GM13977 (cell line): ENCODE measurements around the gene CCT3.
"Not testable (repeated sequence)": the region's sequence is repeated elsewhere in the genome, so short reads cannot be mapped to it uniquely, and the experiment has no call there.

ENCODE experiments used
- DNase-seq: peaks from one replicate; pipeline ENCODE4 v3.0.0; 2012; ENCODE audit warnings: low spot score
- in situ Hi-C: fragments of 300-500 bp; cut with MboI; formaldehyde crosslinking; loops from one replicate; pipeline ENCODE4 v1.12.0; 2022; ENCODE audit warnings: low sequenced_read_pairs, low pct_unique_long_range_greater_than_20kb, mixed read lengths, inconsistent platforms; ENCODE audit not compliant: unreplicated experiment
- TF ChIP-seq, protein P1 (sequence below): IDR thresholded peaks from 2 replicates; pipeline ENCODE4 v1.5.1; 2012; ENCODE audit warnings: mild to moderate bottlenecking, control low read depth; ENCODE audit not compliant: insufficient read depth; ENCODE audit errors: extremely low read depth, missing control alignments

Gene CCT3

DNA sequence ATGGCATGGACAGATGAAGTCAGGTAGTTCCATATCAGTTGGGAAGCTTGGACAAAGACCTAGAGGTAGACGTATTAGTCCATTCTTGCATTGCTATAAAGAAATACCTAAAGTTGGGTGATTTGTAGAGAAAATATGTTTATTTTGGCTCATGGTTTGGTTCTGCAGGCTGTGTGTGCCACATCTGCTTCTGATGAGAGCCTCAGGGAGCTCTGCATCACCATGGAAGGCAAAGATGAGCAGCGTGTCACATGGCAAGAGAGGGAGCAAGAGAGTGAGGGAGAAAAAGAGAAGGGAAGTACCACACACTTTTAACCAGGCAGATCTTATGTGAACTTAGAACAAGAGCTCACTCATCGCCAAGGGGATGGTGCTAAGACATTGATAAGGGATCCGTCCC lies 9.2 kb upstream of the CCT3 start:
- no peak for DNase-seq
- in situ Hi-C loops = no loop called here

DNA sequence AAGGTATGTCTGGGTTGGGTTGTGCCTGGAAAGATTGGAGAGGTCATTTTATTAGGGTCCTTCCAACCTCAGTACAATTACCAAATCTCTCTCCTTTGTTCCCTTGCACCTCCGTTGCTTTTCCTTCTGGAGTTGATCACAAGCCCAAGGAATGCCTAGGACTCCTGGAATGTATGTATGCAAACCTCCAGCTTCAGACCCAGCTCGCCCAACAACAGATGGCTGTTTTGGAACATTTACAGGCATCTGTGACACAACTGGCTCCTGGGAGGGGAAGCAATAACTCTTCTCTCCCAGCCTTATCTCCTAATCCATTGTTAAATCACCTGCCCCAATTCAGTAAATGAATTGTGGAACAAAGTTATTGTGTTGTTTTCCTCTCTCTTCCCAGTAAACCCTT lies 8.5 kb upstream of the CCT3 start:
- in situ Hi-C loops = no loop called here
- TF ChIP-seq, protein P1, sequence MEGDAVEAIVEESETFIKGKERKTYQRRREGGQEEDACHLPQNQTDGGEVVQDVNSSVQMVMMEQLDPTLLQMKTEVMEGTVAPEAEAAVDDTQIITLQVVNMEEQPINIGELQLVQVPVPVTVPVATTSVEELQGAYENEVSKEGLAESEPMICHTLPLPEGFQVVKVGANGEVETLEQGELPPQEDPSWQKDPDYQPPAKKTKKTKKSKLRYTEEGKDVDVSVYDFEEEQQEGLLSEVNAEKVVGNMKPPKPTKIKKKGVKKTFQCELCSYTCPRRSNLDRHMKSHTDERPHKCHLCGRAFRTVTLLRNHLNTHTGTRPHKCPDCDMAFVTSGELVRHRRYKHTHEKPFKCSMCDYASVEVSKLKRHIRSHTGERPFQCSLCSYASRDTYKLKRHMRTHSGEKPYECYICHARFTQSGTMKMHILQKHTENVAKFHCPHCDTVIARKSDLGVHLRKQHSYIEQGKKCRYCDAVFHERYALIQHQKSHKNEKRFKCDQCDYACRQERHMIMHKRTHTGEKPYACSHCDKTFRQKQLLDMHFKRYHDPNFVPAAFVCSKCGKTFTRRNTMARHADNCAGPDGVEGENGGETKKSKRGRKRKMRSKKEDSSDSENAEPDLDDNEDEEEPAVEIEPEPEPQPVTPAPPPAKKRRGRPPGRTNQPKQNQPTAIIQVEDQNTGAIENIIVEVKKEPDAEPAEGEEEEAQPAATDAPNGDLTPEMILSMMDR = no peak
- DNase-seq = no peak

More for the DNA sequence above, 9.2 kb upstream of the CCT3 start:
- TF ChIP-seq, protein P1 = no peak

DNA sequence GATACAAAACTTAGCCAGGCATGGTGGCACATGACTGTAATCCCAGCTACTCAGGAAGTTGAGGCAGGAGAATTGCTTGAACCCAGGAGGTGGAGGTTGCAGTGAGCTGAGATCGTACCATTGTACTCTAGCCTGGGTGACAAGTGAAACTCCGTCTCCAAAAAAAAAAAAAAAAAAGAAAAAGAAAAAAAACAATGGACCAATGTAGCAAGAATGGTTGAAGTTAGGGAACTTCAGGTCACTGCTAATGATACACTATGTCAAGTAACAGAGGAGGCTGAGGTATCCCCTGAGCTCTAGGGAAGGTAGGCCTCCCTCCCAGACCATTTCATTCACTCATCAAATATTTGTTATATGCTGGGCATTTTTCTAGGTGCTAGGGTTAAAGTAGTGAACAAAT lies 7.9 kb upstream of the CCT3 start:
- DNase-seq, in situ Hi-C loops: not testable (repeated sequence)

DNA sequence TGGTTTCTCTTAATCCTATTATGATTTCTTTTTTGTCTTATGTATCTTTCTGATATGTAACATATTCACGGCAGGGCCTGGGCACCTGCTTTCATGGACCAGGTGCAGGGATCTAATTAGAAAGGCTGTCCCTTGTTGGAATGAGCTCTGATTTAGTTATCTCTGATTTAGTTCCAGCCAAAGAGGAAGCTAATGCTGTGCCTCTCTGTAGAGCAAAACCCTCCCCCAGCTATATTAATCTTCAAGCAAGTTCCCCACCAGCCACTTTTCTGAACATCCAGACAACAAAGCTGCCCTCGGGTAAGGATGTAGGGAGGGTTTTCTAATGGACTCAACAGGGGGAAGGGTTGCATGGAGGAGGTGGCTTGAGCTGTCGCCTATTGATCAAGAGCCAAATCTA lies 6.3 kb upstream of the CCT3 start:
- TF ChIP-seq, protein P1 = no peak
- no peak for DNase-seq
- in situ Hi-C loops = no loop called here

DNA sequence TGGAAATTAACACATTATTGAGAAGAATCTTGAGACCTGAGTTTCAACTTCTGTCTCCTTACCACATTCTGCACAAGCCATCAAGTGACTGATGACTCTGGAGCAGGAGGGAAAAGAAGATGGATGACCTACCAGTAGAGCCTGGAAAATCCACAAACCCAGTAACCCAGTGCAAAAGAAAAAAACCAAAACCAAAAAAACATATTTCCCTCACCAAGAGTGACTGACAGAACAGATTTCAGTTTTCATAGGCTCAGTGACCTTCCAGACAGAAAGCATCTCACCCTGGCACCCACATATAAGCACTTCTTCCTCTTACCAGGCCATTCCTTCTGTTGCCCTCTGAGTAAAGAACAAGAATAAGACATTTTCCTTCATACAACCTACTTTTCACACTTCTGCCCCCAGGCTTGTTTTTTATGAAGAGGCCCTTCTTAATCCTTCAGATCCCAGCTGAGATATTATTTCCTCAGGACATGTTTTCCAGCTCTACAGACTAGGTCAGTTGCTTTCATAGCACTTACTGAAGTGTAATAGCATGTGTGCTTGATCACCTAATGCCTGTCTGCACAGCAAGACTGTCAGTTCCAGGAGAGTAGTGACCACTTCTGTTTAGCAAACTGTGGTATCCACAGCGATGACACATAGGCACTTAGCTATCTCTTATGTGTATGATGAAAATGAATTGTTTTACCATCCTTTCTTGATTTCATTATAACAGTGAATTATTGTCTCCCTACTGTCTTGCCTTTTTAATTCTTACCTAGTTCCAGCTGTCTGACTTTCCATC lies 4.3 kb upstream of the CCT3 start:
- TF ChIP-seq, protein P1 = no peak
- DNase-seq = no peak
- in situ Hi-C loops = no loop called here

DNA sequence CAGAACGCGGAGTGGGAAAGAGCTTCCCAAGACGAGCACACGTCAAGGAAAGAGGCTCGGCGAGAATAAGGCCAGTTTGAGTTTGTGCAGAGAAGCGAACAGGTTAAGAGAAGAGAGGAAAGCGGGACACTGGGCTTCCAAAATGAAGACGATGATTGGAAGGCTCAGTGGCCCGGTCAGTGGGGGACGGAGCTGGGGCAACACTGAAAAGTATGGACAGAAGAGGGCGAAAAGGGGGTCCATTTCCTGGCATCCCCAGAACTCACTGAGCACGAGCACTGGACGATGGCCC lies 258 bp downstream of the CCT3 start:
- TF ChIP-seq, protein P1 = no peak
- in situ Hi-C loops = no loop called here
- no peak for DNase-seq

DNA sequence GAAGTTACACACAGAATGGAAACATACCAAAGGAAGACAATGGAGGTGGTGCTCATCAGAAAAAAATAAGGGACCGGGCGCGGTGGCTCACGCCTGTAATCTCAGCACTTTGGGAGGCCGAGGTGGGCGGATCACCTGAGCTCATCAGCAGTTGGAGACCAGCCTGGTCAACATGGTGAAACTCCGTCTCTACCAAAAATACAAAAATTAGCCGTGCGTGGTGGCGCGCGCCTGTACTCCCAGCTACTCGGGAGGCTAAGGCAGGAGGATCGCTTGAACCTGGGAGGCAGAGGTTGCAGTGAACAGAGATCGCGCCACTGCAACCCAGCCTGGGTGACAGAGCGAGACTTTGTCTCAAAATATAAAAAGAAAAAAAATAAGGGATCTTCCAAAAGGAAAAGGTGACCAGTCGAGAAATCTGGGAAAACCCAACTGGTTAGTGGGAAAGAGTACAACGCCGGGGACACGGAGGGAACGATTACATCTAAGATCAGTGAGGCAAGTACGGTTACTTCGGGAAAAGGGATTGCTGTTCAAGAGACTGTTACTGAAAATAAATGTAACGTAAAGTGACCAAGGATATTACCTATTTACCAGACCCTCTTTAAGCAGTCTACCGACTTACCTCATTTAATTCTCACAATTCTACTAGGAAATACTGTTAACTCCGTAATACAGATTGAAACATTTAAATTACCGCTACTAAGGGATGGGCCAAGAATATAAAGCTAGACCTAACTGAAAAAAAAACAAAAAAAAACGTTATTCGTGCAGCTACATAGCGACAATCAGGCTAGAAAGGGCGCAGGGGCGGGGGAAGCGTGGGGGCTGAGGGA lies 822 bp downstream of the CCT3 start:
- DNase-seq = no peak
- TF ChIP-seq, protein P1 = no peak
- in situ Hi-C loops = no loop called here
